Tibial nerve (tissue), 4 donors: ENCODE results near the gene ANKRD6. TPM values are rescaled to one million over a fixed set of nuclear protein-coding genes. Genes with fewer than 3 reads are reported as not detected.
"Not testable (repeated sequence)": the region's sequence is repeated elsewhere in the genome, so short reads cannot be mapped to it uniquely, and the experiment has no call there.

Source experiments
- DNase-seq, 2 donors: peaks; one replicate each; pipeline ENCODE4 v3.0.0-alpha.2; 2019; ENCODE audit warnings: low spot score in 2 of 2
- H3K27ac ChIP-seq, 4 donors: fragments of 200-600 bp; sonication (generic) in 3 of 4; one replicate each; pipeline ENCODE4 v1.5.1; 2017 to 2019; ENCODE audit warnings: mild to moderate bottlenecking in 1 of 4
- H3K27me3 ChIP-seq, 2 donors: fragments of 200-600 bp; sonication (generic) in 1 of 2; one replicate each; pipeline versions ENCODE4 v1.5.1 to v1.6.0; 2017 to 2019
- H3K36me3 ChIP-seq, 3 donors: fragments of 200-600 bp; sonication (generic); one replicate each; pipeline ENCODE4 v1.5.1; 2018 to 2019
- H3K4me1 ChIP-seq, 4 donors: fragments of 200-600 bp; sonication (generic) in 3 of 4; one replicate each; pipeline ENCODE4 v1.5.1; 2017 to 2019
- H3K4me3 ChIP-seq, 4 donors: fragments of 200-600 bp; sonication (generic) in 3 of 4; one replicate each; pipeline ENCODE4 v1.5.1; 2017 to 2019; ENCODE audit warnings: mild to moderate bottlenecking in 1 of 4, moderate library complexity in 1 of 4
- H3K9me3 ChIP-seq, 4 donors: fragments of 200-600 bp; sonication (generic) in 3 of 4; one replicate each; pipeline ENCODE4 v1.5.1; 2017 to 2019
- CTCF ChIP-seq, 5 experiments: fragments of 200-600 bp in 3 of 5; fragments of 450-650 bp in 2 of 5; sonication (generic) in 3 of 5; IDR thresholded peaks; one replicate each; pipeline ENCODE4 v1.5.1; 2016 to 2019; ENCODE audit warnings: antibody characterized with exemption in 5 of 5, mild to moderate bottlenecking in 3 of 5, moderate library complexity in 2 of 5
- EP300 ChIP-seq, 2 donors: sonication (generic); formaldehyde crosslinking; IDR thresholded peaks; one replicate each; pipeline ENCODE4 v1.6.1; 2017; ENCODE audit warnings: antibody characterized with exemption in 2 of 2, mild to moderate bottlenecking in 1 of 2
- POLR2A ChIP-seq, 2 donors: fragments of 450-650 bp; IDR thresholded peaks; one replicate each; pipeline ENCODE4 v1.6.1; 2017; ENCODE audit warnings: antibody characterized with exemption in 2 of 2, mild to moderate bottlenecking in 2 of 2, moderate library complexity in 2 of 2
- WGBS, 2 donors: methylation state at CpG; one replicate each; pipeline ENCODE4 v1.1.5; 2018; 5-methylcytosine and 5-hydroxymethylcytosine counted together
- total RNA-seq, 4 donors: library from RNA; depleted of rRNA; stranded (reverse); fragments of >200 nt; gene quantifications; one replicate each; pipeline ENCODE4 v1.1.0, GENCODE V29; 2016

Gene ANKRD6
- total RNA-seq, 4 donors from 2014 or later, result 10.1 to 22.8 (median 13.0) TPM

GRCh38 chr6:89388846-89389245 is 44.1 kb upstream of the ANKRD6 start:
- no peaks in the 10 kb centered on the region for H3K27me3 ChIP-seq
- DNase-seq, result no peak
- TF ChIP-seq POLR2A (IDR thresholded peaks at IDR 0.05) (no peak), EP300 (IDR thresholded peaks at IDR 0.05) (no peak), CTCF (IDR thresholded peaks at IDR 0.05) (no peak)
- 90 to 96% methylated on average over 6 of the region's 6 CpGs for WGBS, 2 donors
- peaks cover 0 to 10% (median 0%) of the 10 kb centered on the region in 4 donors for H3K9me3 ChIP-seq
- no peaks in the 10 kb centered on the region for H3K36me3 ChIP-seq
- H3K4me1 ChIP-seq, result no peaks in the 10 kb centered on the region
- H3K27ac ChIP-seq, result no peak overlapping the region
- H3K4me3 ChIP-seq, result no peak overlapping the region

GRCh38 chr6:89392823-89393222 is 40.1 kb upstream of the ANKRD6 start:
- H3K4me3 ChIP-seq, result no peak overlapping the region
- H3K9me3 ChIP-seq, result peaks cover 0 to 12% (median 0%) of the 10 kb centered on the region in 4 donors
- no peak for DNase-seq
- H3K27ac ChIP-seq, result no peak overlapping the region
- H3K36me3 ChIP-seq, result no peaks in the 10 kb centered on the region
- TF ChIP-seq EP300 (IDR thresholded peaks at IDR 0.05) (no peak), POLR2A (IDR thresholded peaks at IDR 0.05) (no peak)
- H3K27me3 ChIP-seq, result no peaks in the 10 kb centered on the region
- no peaks in the 10 kb centered on the region for H3K4me1 ChIP-seq

- Histone ChIP-seq H3K9me3 (peaks cover 0 to 12% (median 0%) of the 10 kb centered on the region in 4 donors), H3K36me3 (no peaks in the 10 kb centered on the region), H3K27me3 (no peaks in the 10 kb centered on the region), H3K4me3 (no peak overlapping the region), H3K4me1 (no peaks in the 10 kb centered on the region), H3K27ac (no peak overlapping the region)
- WGBS, 2 donors, result 96 to 97% methylated on average over 1 of the region's 1 CpG
- no peak for DNase-seq
- no peak for TF ChIP-seq EP300 (IDR thresholded peaks at IDR 0.05)
- TF ChIP-seq CTCF (IDR thresholded peaks at IDR 0.05), result no peak
- TF ChIP-seq POLR2A (IDR thresholded peaks at IDR 0.05), result no peak
Measured at GRCh38 chr6:89393659-89394058, 39.3 kb upstream of the ANKRD6 start.

GRCh38 chr6:89397884-89398283 is 35.1 kb upstream of the ANKRD6 start:
- not testable (repeated sequence) for H3K4me1 ChIP-seq, H3K36me3 ChIP-seq, H3K4me3 ChIP-seq, DNase-seq, H3K27ac ChIP-seq, H3K27me3 ChIP-seq
- peaks cover 0 to 11% (median 0%) of the 10 kb centered on the region in 4 donors for H3K9me3 ChIP-seq
- WGBS, 2 donors, result 77 to 86% methylated on average over 4 of the region's 4 CpGs

- Histone ChIP-seq H3K4me3 (no peak overlapping the region), H3K9me3 (peaks cover 0 to under 1% (median 0%) of the 10 kb centered on the region in 4 donors), H3K4me1 (no peaks in the 10 kb centered on the region), H3K27ac (no peak overlapping the region), H3K36me3 (no peaks in the 10 kb centered on the region), H3K27me3 (no peaks in the 10 kb centered on the region)
- DNase-seq, result no peak
- TF ChIP-seq CTCF (IDR thresholded peaks at IDR 0.05) (no peak), EP300 (IDR thresholded peaks at IDR 0.05) (no peak), POLR2A (IDR thresholded peaks at IDR 0.05) (no peak)
- 71 to 72% methylated on average over 7 of the region's 7 CpGs for WGBS, 2 donors
Measured at GRCh38 chr6:89398762-89399525, 34.0 kb upstream of the ANKRD6 start.

GRCh38 chr6:89400050-89400449 is 32.9 kb upstream of the ANKRD6 start:
- WGBS, 2 donors, result 95 to 97% methylated on average over 3 of the region's 3 CpGs
- TF ChIP-seq EP300 (IDR thresholded peaks at IDR 0.05) (no peak), POLR2A (IDR thresholded peaks at IDR 0.05) (no peak), CTCF (IDR thresholded peaks at IDR 0.05) (no peak)
- H3K27me3 ChIP-seq, result no peaks in the 10 kb centered on the region
- no peak overlapping the region for H3K4me3 ChIP-seq
- no peaks in the 10 kb centered on the region for H3K36me3 ChIP-seq
- no peaks in the 10 kb centered on the region for H3K9me3 ChIP-seq
- H3K27ac ChIP-seq, result no peak overlapping the region
- DNase-seq, result no peak
- H3K4me1 ChIP-seq, result no peaks in the 10 kb centered on the region
